ENCODE results near the gene C16orf90. TPM values are rescaled to one million over a fixed set of nuclear protein-coding genes. Genes with fewer than 3 reads are reported as not detected.

C16orf90 gene
- total and polyA plus RNA-seq, 8 donors, result not detected

- 28 to 33% methylated on average over 10 of the region's 10 CpGs for WGBS, 2 donors
- H3K9me3 ChIP-seq, result no peaks in the 10 kb centered on the region
- H3K36me3 ChIP-seq, result no peaks in the 10 kb centered on the region
- peak; percentile 47 to 76 (median 56) for ATAC-seq
- H3K4me1 ChIP-seq, result no peaks in the 10 kb centered on the region
- H3K27me3 ChIP-seq, result no peaks in the 10 kb centered on the region
- H3K27ac ChIP-seq, result peak overlapping the region in 2 of 4 donors; percentile 50 to 56
- peak in 1 of 6 donors; percentile 15 for DNase-seq
- TF ChIP-seq CTCF (IDR thresholded peaks at IDR 0.05), result no peak
- FAIRE-seq, result no peak
- intact Hi-C loops (cut with DNase I), result no loop called here
- H3K4me3 ChIP-seq, result peak overlapping the region; percentile 30 to 50 (median 46)
Observed at GRCh38 chr16:3444032-3444388, 51.3 kb downstream of the C16orf90 start.

Small RNA genes lying within 50 kb of the gene (microRNA-seq; reads per million reads assigned to microRNA genes)
- gene MIR6126, result 0 reads per million in 2 donors

Other genes starting within 250 kb of the C16orf90 start
- 1 to 10 TPM in 1 of 6 donors, under 1 TPM in 4, not detected in 1; 0.20 to 1.1 (median 0.78) TPM for gene MEFV, start 238.9 kb downstream of the C16orf90 start, total RNA-seq
- gene MEFV, start 238.9 kb downstream of the C16orf90 start, polyA plus RNA-seq, result under 1 TPM; 0.05 to 0.23 TPM
- gene ZNF263, start 212.0 kb downstream of the C16orf90 start, total RNA-seq, result 10 to 100 TPM in 4 of 6 donors, 1 to 10 TPM in 2; 9.2 to 15.4 (median 10.9) TPM
- gene ZNF263, start 212.0 kb downstream of the C16orf90 start, polyA plus RNA-seq, result 10 to 100 TPM; 10.6 to 20.8 TPM
- 1 to 10 TPM; 1.3 to 3.6 (median 2.4) TPM for gene TIGD7, start 190.1 kb downstream of the C16orf90 start, total RNA-seq
- gene TIGD7, start 190.1 kb downstream of the C16orf90 start, polyA plus RNA-seq, result 1 to 10 TPM; 1.9 to 3.3 TPM
- 10 to 100 TPM in 4 of 6 donors, 1 to 10 TPM in 2; 6.7 to 17.1 (median 10.6) TPM for gene ZNF75A, start 190.0 kb downstream of the C16orf90 start, total RNA-seq
- 10 to 100 TPM; 18.2 to 27.5 TPM for gene ZNF75A, start 190.0 kb downstream of the C16orf90 start, polyA plus RNA-seq
- under 1 TPM in 2 of 6 donors, not detected in 4; 0.16 TPM for gene OR2C1, start 139.6 kb downstream of the C16orf90 start, total RNA-seq
- gene OR2C1, start 139.6 kb downstream of the C16orf90 start, polyA plus RNA-seq, result under 1 TPM in 1 of 2 donors, not detected in 1; 0.05 TPM
- 1 to 10 TPM; 3.7 to 7.0 (median 6.8) TPM for gene ZSCAN32, start 94.5 kb downstream of the C16orf90 start, total RNA-seq
- 1 to 10 TPM; 4.7 to 9.4 TPM for gene ZSCAN32, start 94.5 kb downstream of the C16orf90 start, polyA plus RNA-seq
- 1 to 10 TPM; 2.2 to 5.1 (median 3.3) TPM for gene ZNF174, start 94.3 kb downstream of the C16orf90 start, total RNA-seq
- 1 to 10 TPM; 3.5 to 4.2 TPM for gene ZNF174, start 94.3 kb downstream of the C16orf90 start, polyA plus RNA-seq
- 1 to 10 TPM in 3 of 6 donors, under 1 TPM in 3; 0.79 to 1.6 (median 0.99) TPM for gene ZNF597, start 52.0 kb downstream of the C16orf90 start, total RNA-seq
- gene ZNF597, start 52.0 kb downstream of the C16orf90 start, polyA plus RNA-seq, result 1 to 10 TPM in 1 of 2 donors, under 1 TPM in 1; 0.53 to 1.0 TPM
- 10 to 100 TPM; 22.8 to 32.4 (median 24.9) TPM for gene NAA60, start 51.8 kb downstream of the C16orf90 start, total RNA-seq
- gene NAA60, start 51.8 kb downstream of the C16orf90 start, polyA plus RNA-seq, result 10 to 100 TPM; 39.3 to 41.4 TPM
- 10 to 100 TPM in 5 of 6 donors, 1 to 10 TPM in 1; 9.9 to 19.1 (median 11.0) TPM for gene CLUAP1, start 5.5 kb upstream of the C16orf90 start, total RNA-seq
- gene CLUAP1, start 5.5 kb upstream of the C16orf90 start, polyA plus RNA-seq, result 1 to 10 TPM; 6.8 to 6.9 TPM
- gene NLRC3, start 81.9 kb upstream of the C16orf90 start, total RNA-seq, result under 1 TPM; 0.12 to 0.87 (median 0.51) TPM
- gene NLRC3, start 81.9 kb upstream of the C16orf90 start, polyA plus RNA-seq, result under 1 TPM; 0.34 to 0.40 TPM
- 1 to 10 TPM in 5 of 6 donors, under 1 TPM in 1; 0.95 to 2.8 (median 1.5) TPM for gene SLX4, start 116.1 kb upstream of the C16orf90 start, total RNA-seq
- gene SLX4, start 116.1 kb upstream of the C16orf90 start, polyA plus RNA-seq, result 1 to 10 TPM; 2.2 to 3.4 TPM
- gene DNASE1, start 159.2 kb upstream of the C16orf90 start, total RNA-seq, result 10 to 100 TPM; 14.6 to 36.9 (median 20.6) TPM
- gene DNASE1, start 159.2 kb upstream of the C16orf90 start, polyA plus RNA-seq, result 10 to 100 TPM; 16.0 to 28.1 TPM
- gene TRAP1, start 222.0 kb upstream of the C16orf90 start, total RNA-seq, result 100 to 1,000 TPM in 1 of 6 donors, 10 to 100 TPM in 5; 58.0 to 133 (median 82.7) TPM
- gene TRAP1, start 222.0 kb upstream of the C16orf90 start, polyA plus RNA-seq, result 100 to 1,000 TPM in 1 of 2 donors, 10 to 100 TPM in 1; 80.8 to 254 TPM